ENCODE data around the gene NBL1.

NBL1 gene

GRCh38 chr1:19605967-19606366 lies 38.1 kb upstream of the NBL1 start:
- TF ChIP-seq CTCF (conservative IDR thresholded peaks at IDR 0.05): no peak
- peak overlapping the region; percentile 73 for H3K27ac ChIP-seq

- H3K27ac ChIP-seq: peak overlapping the region; percentile 73
- no peak for TF ChIP-seq CTCF (conservative IDR thresholded peaks at IDR 0.05)
These were observed 37.1 kb upstream of the NBL1 start for GRCh38 chr1:19606817-19607642.

- no peak for TF ChIP-seq CTCF (conservative IDR thresholded peaks at IDR 0.05)
- H3K27ac ChIP-seq: peak overlapping the region; percentile 73
These were observed 35.9 kb upstream of the NBL1 start for GRCh38 chr1:19608232-19608631.

GRCh38 chr1:19610282-19610981 lies 33.7 kb upstream of the NBL1 start:
- TF ChIP-seq CTCF (conservative IDR thresholded peaks at IDR 0.05): no peak
- peak overlapping the region; percentile 63 for H3K27ac ChIP-seq

GRCh38 chr1:19612530-19612929 lies 31.6 kb upstream of the NBL1 start:
- no peak for TF ChIP-seq CTCF (conservative IDR thresholded peaks at IDR 0.05)
- peak overlapping the region; percentile 67 for H3K27ac ChIP-seq

GRCh38 chr1:19613171-19613703 lies 30.9 kb upstream of the NBL1 start:
- no peak for TF ChIP-seq CTCF (conservative IDR thresholded peaks at IDR 0.05)
- H3K27ac ChIP-seq: peak overlapping the region; percentile 67

GRCh38 chr1:19615438-19615837 lies 28.7 kb upstream of the NBL1 start:
- TF ChIP-seq CTCF (conservative IDR thresholded peaks at IDR 0.05): no peak
- H3K27ac ChIP-seq: peak overlapping the region; percentile 67
